MM.1S (cell line): ENCODE measurements around the gene CCPG1.

Experiments used
- DNase-seq: peaks from one replicate; pipeline ENCODE4 v3.0.0-alpha.2; 2015
- H2AFZ ChIP-seq: fragments of 300-600 bp; sonication (generic); 2 replicates; pipeline ENCODE4 v1.6.0; 2016; ENCODE audit warnings: antibody characterized with exemption, low read length
- H3F3A ChIP-seq: fragments of 300-600 bp; sonication (generic); 2 replicates; pipeline ENCODE4 v1.6.1; 2016; ENCODE audit warnings: mild to moderate bottlenecking, antibody characterized with exemption, low read length, moderate library complexity, mixed read lengths; ENCODE audit not compliant: insufficient read depth
- H3K27ac ChIP-seq: fragments of 300-600 bp; sonication (generic); 2 replicates; pipeline ENCODE4 v1.5.1; 2016; ENCODE audit warnings: mild to moderate bottlenecking, low read length
- H3K27me3 ChIP-seq: fragments of 300-600 bp; sonication (generic); replicated peaks from 2 replicates; pipeline ENCODE4 v1.6.0; 2016; ENCODE audit warnings: low read length; ENCODE audit not compliant: insufficient read depth
- H3K36me3 ChIP-seq: fragments of 300-600 bp; sonication (generic); replicated peaks from 2 replicates; pipeline ENCODE4 v1.6.1; 2016; ENCODE audit warnings: mild to moderate bottlenecking, low read length, mixed read lengths; ENCODE audit not compliant: insufficient read depth
- H3K4me1 ChIP-seq: fragments of 300-600 bp; sonication (generic); 2 replicates; pipeline ENCODE4 v1.6.1; 2016; ENCODE audit warnings: low read length, mixed read lengths
- H3K4me2 ChIP-seq: fragments of 300-600 bp; sonication (generic); 2 replicates; pipeline ENCODE4 v1.6.0; 2016; ENCODE audit warnings: low read depth, low read length
- H3K4me3 ChIP-seq: fragments of 300-600 bp; sonication (generic); 2 replicates; pipeline ENCODE4 v1.5.1; 2016; ENCODE audit warnings: low read length, mixed read lengths
- H3K79me2 ChIP-seq: fragments of 300-600 bp; sonication (generic); 2 replicates; pipeline ENCODE4 v1.6.1; 2016; ENCODE audit warnings: mixed run types, low read length, mixed read lengths
- H3K9ac ChIP-seq: fragments of 300-600 bp; sonication (generic); 2 replicates; pipeline ENCODE4 v1.6.1; 2016; ENCODE audit warnings: low read length, mixed read lengths
- H3K9me2 ChIP-seq: fragments of 300-600 bp; sonication (generic); replicated peaks from 2 replicates; pipeline ENCODE4 v1.6.1; 2016; ENCODE audit warnings: mild to moderate bottlenecking, low read length, mixed read lengths; ENCODE audit not compliant: insufficient read depth
- H3K9me3 ChIP-seq: fragments of 300-600 bp; sonication (generic); replicated peaks from 2 replicates; pipeline ENCODE4 v1.6.1; 2016; ENCODE audit warnings: mild to moderate bottlenecking, low read length, mixed read lengths; ENCODE audit not compliant: insufficient read depth
- H4K20me1 ChIP-seq: fragments of 300-600 bp; sonication (generic); 2 replicates; pipeline ENCODE4 v1.6.1; 2016; ENCODE audit warnings: mild to moderate bottlenecking, low read length, moderate library complexity, mixed read lengths; ENCODE audit not compliant: insufficient read depth
- EZH2 ChIP-seq: fragments of 300-600 bp; sonication (generic); optimal IDR thresholded peaks from 2 replicates; pipeline ENCODE3; 2017; ENCODE audit warnings: low read depth, mild to moderate bottlenecking, antibody characterized with exemption, low read length, mixed read lengths
- EZH2phosphoT487 ChIP-seq: fragments of 300-600 bp; sonication (generic); IDR thresholded peaks from 2 replicates; pipeline ENCODE4 v1.6.1; 2018; ENCODE audit warnings: antibody characterized with exemption, low read length
- TF ChIP-seq, protein P1 (sequence below): fragments of 300-600 bp; sonication (generic); IDR thresholded peaks from 2 replicates; pipeline ENCODE4 v1.5.1; 2016; ENCODE audit warnings: antibody characterized with exemption, low read length, mixed read lengths

CCPG1 gene

DNA sequence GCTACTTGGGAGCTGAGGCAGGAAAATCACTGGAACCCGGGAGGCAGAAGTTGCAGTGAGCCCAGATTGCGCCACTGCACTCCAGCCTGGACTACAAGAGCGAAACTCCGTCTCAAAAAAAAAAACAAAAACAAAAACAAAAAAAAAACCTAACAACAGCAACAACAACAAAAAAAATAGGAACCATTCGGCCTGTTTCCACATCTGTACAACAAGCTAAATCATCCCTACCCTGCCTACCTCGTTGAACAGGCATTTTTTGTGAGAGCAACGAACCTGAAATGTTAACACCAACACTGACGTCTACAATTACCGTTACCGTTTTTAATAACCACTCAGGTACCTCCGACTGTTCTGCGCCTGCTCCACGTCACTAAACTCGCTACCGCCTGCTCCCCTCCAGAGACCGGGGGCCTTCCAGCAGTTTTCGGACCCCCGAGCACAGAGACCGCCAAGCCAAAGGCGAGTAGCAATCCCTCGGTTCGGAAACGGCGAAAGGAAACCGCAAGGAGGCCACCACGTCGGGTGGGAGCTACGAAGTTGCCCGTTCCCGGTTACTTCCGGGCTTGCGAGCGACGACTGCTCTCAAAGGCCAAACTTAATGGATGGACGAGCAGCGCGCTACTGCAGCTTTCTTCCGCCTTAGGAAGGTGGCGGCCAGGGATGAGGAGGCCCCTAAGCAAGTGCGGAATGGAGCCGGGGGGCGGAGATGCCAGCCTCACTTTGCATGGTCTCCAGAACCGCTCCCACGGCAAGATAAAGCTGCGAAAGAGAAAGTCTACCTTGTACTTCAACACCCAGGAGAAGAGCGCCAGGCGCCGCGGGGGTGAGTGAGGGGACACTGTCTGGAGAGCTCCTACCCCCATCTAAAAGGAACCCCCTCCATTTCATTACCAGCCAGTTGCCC lies 89.3 kb downstream of the CCPG1 start, which contains the start of the genes PIGB and PIGBOS1:
Gene PIGB (plus strand): TSS at position 635 of the 907 bp plus-strand sequence. CDS start 29 bp downstream, at position 664.
Gene PIGBOS1 (minus strand): TSS at position 536 of the 907 bp plus-strand sequence. CDS start 1,331 bp downstream, outside the sequence.
- no peaks in the 10 kb centered on the region for H3K9me2 ChIP-seq
- peak; percentile 90 for DNase-seq
- H2AFZ ChIP-seq: peak within 1 kb of the TSS; percentile 55
- H3K4me1 ChIP-seq: peaks cover 3% of the 10 kb centered on the region; the same call in 1 of the 2 replicates
- H3K36me3 ChIP-seq: no peaks in the 10 kb centered on the region
- H3K9me3 ChIP-seq: no peaks in the 10 kb centered on the region
- H3F3A ChIP-seq: peaks cover 16% of the 10 kb centered on the region; the same call in 1 of the 2 replicates
- H3K4me3 ChIP-seq: peak within 1 kb of the TSS; percentile 74
- no peaks in the 10 kb centered on the region for H3K27me3 ChIP-seq
- peaks cover 43% of the 10 kb centered on the region for H3K79me2 ChIP-seq
- peak within 1 kb of the TSS; percentile 83 for H3K9ac ChIP-seq
- peak within 1 kb of the TSS; percentile 78 for H3K27ac ChIP-seq
- H4K20me1 ChIP-seq: no peaks in the 10 kb centered on the region
- TF ChIP-seq, protein P1, sequence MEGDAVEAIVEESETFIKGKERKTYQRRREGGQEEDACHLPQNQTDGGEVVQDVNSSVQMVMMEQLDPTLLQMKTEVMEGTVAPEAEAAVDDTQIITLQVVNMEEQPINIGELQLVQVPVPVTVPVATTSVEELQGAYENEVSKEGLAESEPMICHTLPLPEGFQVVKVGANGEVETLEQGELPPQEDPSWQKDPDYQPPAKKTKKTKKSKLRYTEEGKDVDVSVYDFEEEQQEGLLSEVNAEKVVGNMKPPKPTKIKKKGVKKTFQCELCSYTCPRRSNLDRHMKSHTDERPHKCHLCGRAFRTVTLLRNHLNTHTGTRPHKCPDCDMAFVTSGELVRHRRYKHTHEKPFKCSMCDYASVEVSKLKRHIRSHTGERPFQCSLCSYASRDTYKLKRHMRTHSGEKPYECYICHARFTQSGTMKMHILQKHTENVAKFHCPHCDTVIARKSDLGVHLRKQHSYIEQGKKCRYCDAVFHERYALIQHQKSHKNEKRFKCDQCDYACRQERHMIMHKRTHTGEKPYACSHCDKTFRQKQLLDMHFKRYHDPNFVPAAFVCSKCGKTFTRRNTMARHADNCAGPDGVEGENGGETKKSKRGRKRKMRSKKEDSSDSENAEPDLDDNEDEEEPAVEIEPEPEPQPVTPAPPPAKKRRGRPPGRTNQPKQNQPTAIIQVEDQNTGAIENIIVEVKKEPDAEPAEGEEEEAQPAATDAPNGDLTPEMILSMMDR: no peak
- no peak for TF ChIP-seq EZH2phosphoT487
- TF ChIP-seq EZH2: no peak
- peak within 1 kb of the TSS; percentile 80 for H3K4me2 ChIP-seq
